Measurements from ENCODE around the gene MYH9.
A peak's percentile ranks its signal among the peaks of the same experiment; 100 is the strongest.

Gene MYH9

GRCh38 chr22:36343070-36343719, 44.6 kb downstream of the MYH9 start:
- ATAC-seq (ENCODE audit: low read depth): no peak
- Histone ChIP-seq H3K9me3 (ENCODE audit: severe bottlenecking) (no peaks in the 10 kb centered on the region), H3K4me3 (ENCODE audit: severe bottlenecking) (no peak overlapping the region), H3K27ac (ENCODE audit: poor library complexity, severe bottlenecking) (peak overlapping the region; percentile 100), H3K4me1 (ENCODE audit: insufficient read depth, poor library complexity, severe bottlenecking) (peaks cover 53% of the 10 kb centered on the region), H3K36me3 (ENCODE audit: low read depth) (peaks cover 98% of the 10 kb centered on the region), H3K27me3 (ENCODE audit: insufficient read depth, poor library complexity, severe bottlenecking) (no peaks in the 10 kb centered on the region)
- no peak for DNase-seq (ENCODE audit: low spot score)
- no peak for TF ChIP-seq CTCF (IDR thresholded peaks at IDR 0.05; ENCODE audit: poor library complexity, severe bottlenecking)

- Histone ChIP-seq H3K9me3 (ENCODE audit: severe bottlenecking) (no peaks in the 10 kb centered on the region), H3K36me3 (ENCODE audit: low read depth) (peaks cover 100% of the 10 kb centered on the region), H3K27me3 (ENCODE audit: insufficient read depth, poor library complexity, severe bottlenecking) (no peaks in the 10 kb centered on the region), H3K4me3 (ENCODE audit: severe bottlenecking) (no peak overlapping the region), H3K4me1 (ENCODE audit: insufficient read depth, poor library complexity, severe bottlenecking) (peaks cover 69% of the 10 kb centered on the region), H3K27ac (ENCODE audit: poor library complexity, severe bottlenecking) (peak overlapping the region; percentile 100)
- DNase-seq (ENCODE audit: low spot score): no peak
- ATAC-seq (ENCODE audit: low read depth): no peak
- no peak for TF ChIP-seq CTCF (IDR thresholded peaks at IDR 0.05; ENCODE audit: poor library complexity, severe bottlenecking)
These were observed 46.1 kb downstream of the MYH9 start for GRCh38 chr22:36341640-36342041.

- no peak for DNase-seq (ENCODE audit: low spot score)
- TF ChIP-seq CTCF (IDR thresholded peaks at IDR 0.05; ENCODE audit: poor library complexity, severe bottlenecking): no peak
- ATAC-seq (ENCODE audit: low read depth): no peak
- Histone ChIP-seq H3K9me3 (ENCODE audit: severe bottlenecking) (no peaks in the 10 kb centered on the region), H3K27ac (ENCODE audit: poor library complexity, severe bottlenecking) (peak overlapping the region; percentile 100), H3K36me3 (ENCODE audit: low read depth) (peaks cover 100% of the 10 kb centered on the region), H3K27me3 (ENCODE audit: insufficient read depth, poor library complexity, severe bottlenecking) (no peaks in the 10 kb centered on the region), H3K4me3 (ENCODE audit: severe bottlenecking) (no peak overlapping the region), H3K4me1 (ENCODE audit: insufficient read depth, poor library complexity, severe bottlenecking) (peaks cover 72% of the 10 kb centered on the region)
These were observed 47.1 kb downstream of the MYH9 start for GRCh38 chr22:36340621-36341020.

- peaks cover 74% of the 10 kb centered on the region for H3K4me1 ChIP-seq (ENCODE audit: insufficient read depth, poor library complexity, severe bottlenecking)
- DNase-seq (ENCODE audit: low spot score): no peak
- TF ChIP-seq CTCF (IDR thresholded peaks at IDR 0.05; ENCODE audit: poor library complexity, severe bottlenecking): no peak
These were observed 48.3 kb downstream of the MYH9 start for GRCh38 chr22:36339171-36340065.

More at GRCh38 chr22:36339171-36340065, 48.3 kb downstream of the MYH9 start:
- peak; percentile 24; the same call in 2 of the 3 replicates for ATAC-seq (ENCODE audit: low read depth)
- no peak overlapping the region for H3K4me3 ChIP-seq (ENCODE audit: severe bottlenecking)
- H3K27me3 ChIP-seq (ENCODE audit: insufficient read depth, poor library complexity, severe bottlenecking): no peaks in the 10 kb centered on the region
- H3K9me3 ChIP-seq (ENCODE audit: severe bottlenecking): no peaks in the 10 kb centered on the region
- H3K27ac ChIP-seq (ENCODE audit: poor library complexity, severe bottlenecking): peak overlapping the region; percentile 100
- H3K36me3 ChIP-seq (ENCODE audit: low read depth): peaks cover 100% of the 10 kb centered on the region
